ENCODE results near the gene ADCY3. TPM values are rescaled to one million over a fixed set of nuclear protein-coding genes. Genes with fewer than 3 reads are reported as not detected.
"Not testable (repeated sequence)": the region's sequence is repeated elsewhere in the genome, so short reads cannot be mapped to it uniquely, and the experiment has no call there.

ADCY3 gene
- total RNA-seq, 6 experiments from 2014 or later, result 54.4 to 80.7 (median 72.0) TPM

- Mint-ChIP-seq H3K4me1 (ENCODE audit: low read depth) (peaks cover 69% of the 10 kb centered on the region), H3K36me3 (ENCODE audit: low read depth) (peaks cover 39% of the 10 kb centered on the region), H3K9me3 (no peaks in the 10 kb centered on the region), H3K27me3 (ENCODE audit: insufficient read depth) (peaks cover 2% of the 10 kb centered on the region; the same call in 1 of the 2 replicates), H3K27ac (peak overlapping the region; percentile 91; the same call in 1 of the 2 replicates), H3K4me3 (no peak overlapping the region)
- no peak for TF ChIP-seq CTCF (IDR thresholded peaks at IDR 0.05)
- DNase-seq, result no peak
These were observed 104.9 kb downstream of the ADCY3 start for GRCh38 chr2:24815171-24815570.

- peaks cover 39% of the 10 kb centered on the region for H3K36me3 Mint-ChIP-seq (ENCODE audit: low read depth)
- peaks cover 76% of the 10 kb centered on the region for H3K4me1 Mint-ChIP-seq (ENCODE audit: low read depth)
- H3K4me3 Mint-ChIP-seq, result no peak overlapping the region
- no peak for TF ChIP-seq CTCF (IDR thresholded peaks at IDR 0.05)
- peaks cover 2% of the 10 kb centered on the region; the same call in 1 of the 2 replicates for H3K27me3 Mint-ChIP-seq (ENCODE audit: insufficient read depth)
- no peak overlapping the region; the same call in 1 of the 2 replicates for H3K27ac Mint-ChIP-seq
- DNase-seq, result no peak
- no peaks in the 10 kb centered on the region for H3K9me3 Mint-ChIP-seq
These were observed 105.5 kb downstream of the ADCY3 start for GRCh38 chr2:24814516-24814915.

GRCh38 chr2:24813691-24814137, 106.3 kb downstream of the ADCY3 start:
- Mint-ChIP-seq H3K4me1 (ENCODE audit: low read depth) (peaks cover 78% of the 10 kb centered on the region), H3K9me3 (no peaks in the 10 kb centered on the region), H3K27me3 (ENCODE audit: insufficient read depth) (peaks cover 2% of the 10 kb centered on the region; the same call in 1 of the 2 replicates), H3K4me3 (no peak overlapping the region), H3K27ac (no peak overlapping the region), H3K36me3 (ENCODE audit: low read depth) (peaks cover 34% of the 10 kb centered on the region)
- TF ChIP-seq CTCF (IDR thresholded peaks at IDR 0.05), result no peak
- DNase-seq, result no peak

GRCh38 chr2:24809316-24810007, 110.6 kb downstream of the ADCY3 start:
- Mint-ChIP-seq H3K36me3 (ENCODE audit: low read depth) (peaks cover 38% of the 10 kb centered on the region), H3K4me3 (peak overlapping the region; percentile 33; the same call in 1 of the 2 replicates), H3K4me1 (ENCODE audit: low read depth) (peaks cover 60% of the 10 kb centered on the region), H3K27ac (peak overlapping the region; percentile 84), H3K27me3 (ENCODE audit: insufficient read depth) (no peaks in the 10 kb centered on the region), H3K9me3 (peaks cover 15% of the 10 kb centered on the region)
- TF ChIP-seq CTCF (IDR thresholded peaks at IDR 0.05), result no peak
- DNase-seq, result peak; percentile 14

- Mint-ChIP-seq H3K36me3 (ENCODE audit: low read depth) (peaks cover 42% of the 10 kb centered on the region), H3K27me3 (ENCODE audit: insufficient read depth) (no peaks in the 10 kb centered on the region), H3K4me1 (ENCODE audit: low read depth) (peaks cover 38% of the 10 kb centered on the region), H3K27ac (peak overlapping the region; percentile 55), H3K4me3 (no peak overlapping the region), H3K9me3 (peaks cover 17% of the 10 kb centered on the region)
- TF ChIP-seq CTCF (IDR thresholded peaks at IDR 0.05), result no peak
- DNase-seq, result no peak
These were observed 113.4 kb downstream of the ADCY3 start for GRCh38 chr2:24806661-24807036.

- Mint-ChIP-seq H3K36me3 (ENCODE audit: low read depth) (peaks cover 45% of the 10 kb centered on the region), H3K4me1 (ENCODE audit: low read depth) (peaks cover 37% of the 10 kb centered on the region), H3K9me3 (peaks cover 18% of the 10 kb centered on the region), H3K27ac (peak overlapping the region; percentile 55)
- not testable (repeated sequence) for H3K4me3 Mint-ChIP-seq; H3K27me3 Mint-ChIP-seq (ENCODE audit: insufficient read depth); DNase-seq
These were observed 114.0 kb downstream of the ADCY3 start for GRCh38 chr2:24805811-24806660.

- H3K9me3 Mint-ChIP-seq; H3K27me3 Mint-ChIP-seq (ENCODE audit: insufficient read depth); H3K4me3 Mint-ChIP-seq; DNase-seq; H3K27ac Mint-ChIP-seq: not testable (repeated sequence)
- Mint-ChIP-seq H3K36me3 (ENCODE audit: low read depth) (peaks cover 73% of the 10 kb centered on the region), H3K4me1 (ENCODE audit: low read depth) (peaks cover 17% of the 10 kb centered on the region)
These were observed 119.5 kb downstream of the ADCY3 start for GRCh38 chr2:24800487-24800886.

All from HFFc6 (cell line).